PC-3 (cell line): ENCODE data around the gene ACSS2. TPM values are rescaled to one million over a fixed set of nuclear protein-coding genes. Genes with fewer than 3 reads are reported as not detected.

Experiments used
- ATAC-seq: fragments of 200-7000 bp; cut with Tn5 transposase; 2 replicates; pipeline ENCODE4 v1.9.1; 2020; ENCODE audit warnings: mild to moderate bottlenecking, moderate library complexity
- BruUV-seq: library from RNA; stranded (reverse); fragments of 400-500 nt; replicated peaks from 2 replicates; lab custom pipeline; 2021; lab: Mats Ljungman, UMichigan
- CTCF ChIA-PET: fragments of 300-600 bp; sonication (Branson Sonifier 250); formaldehyde crosslinking; loops from one replicate; lab custom pipeline; 2022; ENCODE audit warnings: antibody characterized with exemption; lab: Charles Lee
- POLR2A ChIA-PET: fragments of 300-600 bp; sonication (Branson Sonifier 250); formaldehyde crosslinking; loops from one replicate; lab custom pipeline; 2022; ENCODE audit warnings: antibody characterized with exemption; ENCODE audit not compliant: unreplicated experiment; lab: Charles Lee
- DNase-seq: peaks from one replicate; pipeline ENCODE4 v3.0.0-alpha.2; 2015
- H2AFZ ChIP-seq: fragments of 300-600 bp; sonication (generic); 2 replicates; pipeline ENCODE4 v1.6.0; 2016; ENCODE audit warnings: antibody characterized with exemption, low read length
- H3F3A ChIP-seq: fragments of 300-600 bp; sonication (generic); one replicate; pipeline ENCODE4 v1.6.0; 2017; ENCODE audit warnings: antibody characterized with exemption, low read length, control low read depth, mild to moderate bottlenecking; ENCODE audit not compliant: unreplicated experiment
- H3K27ac ChIP-seq: fragments of 300-600 bp; sonication (generic); 2 replicates; pipeline ENCODE4 v1.5.1; 2016; ENCODE audit warnings: mild to moderate bottlenecking, low read length
- H3K27me3 ChIP-seq: fragments of 300-600 bp; sonication (generic); 2 replicates; pipeline ENCODE4 v1.6.1; 2016; ENCODE audit warnings: low read length, mixed read lengths
- H3K36me3 ChIP-seq: fragments of 300-600 bp; sonication (generic); 2 replicates; pipeline ENCODE4 v1.6.1; 2016; ENCODE audit warnings: low read depth, mixed run types, low read length, mixed read lengths
- H3K4me1 ChIP-seq: fragments of 300-600 bp; sonication (generic); 2 replicates; pipeline ENCODE4 v1.5.1; 2016; ENCODE audit warnings: low read length; ENCODE audit not compliant: insufficient read depth
- H3K4me2 ChIP-seq: fragments of 300-600 bp; sonication (generic); 2 replicates; pipeline ENCODE4 v1.6.0; 2016; ENCODE audit warnings: low read length
- H3K4me3 ChIP-seq: fragments of 300-600 bp; sonication (generic); 2 replicates; pipeline ENCODE4 v1.5.1; 2016; ENCODE audit warnings: mild to moderate bottlenecking, low read length, mixed read lengths
- H3K79me2 ChIP-seq: fragments of 300-600 bp; sonication (generic); 2 replicates; pipeline ENCODE4 v1.6.1; 2017; ENCODE audit warnings: low read length, mixed read lengths
- H3K9ac ChIP-seq: fragments of 300-600 bp; sonication (generic); 2 replicates; pipeline ENCODE4 v1.6.0; 2016; ENCODE audit warnings: mild to moderate bottlenecking, low read length
- H3K9me2 ChIP-seq: fragments of 300-600 bp; sonication (generic); replicated peaks from 2 replicates; pipeline ENCODE4 v1.6.1; 2016; ENCODE audit warnings: mixed run types, low read length, mixed read lengths
- H3K9me3 ChIP-seq: fragments of 300-600 bp; sonication (generic); 2 replicates; pipeline ENCODE4 v1.6.1; 2016; ENCODE audit warnings: low read length, mixed read lengths
- H4K20me1 ChIP-seq: fragments of 300-600 bp; sonication (generic); 2 replicates; pipeline ENCODE4 v1.6.1; 2016; ENCODE audit warnings: low read length, mixed read lengths
- EZH2 ChIP-seq: fragments of 300-600 bp; sonication (generic); IDR thresholded peaks from one replicate; pipeline ENCODE4 v1.6.1; 2017; ENCODE audit warnings: antibody characterized with exemption, mild to moderate bottlenecking, low read length; ENCODE audit not compliant: unreplicated experiment
- EZH2phosphoT487 ChIP-seq: fragments of 300-600 bp; sonication (generic); IDR thresholded peaks from 2 replicates; pipeline ENCODE4 v1.6.1; 2018; ENCODE audit warnings: mild to moderate bottlenecking, antibody characterized with exemption, low read length, borderline replicate concordance
- intact Hi-C: fragments of 100-400 bp; cut with micrococcal nuclease; formaldehyde crosslinking; loops from 2 replicates; pipeline ENCODE4 v1.9.0; 2023
- total RNA-seq: library from RNA; depleted of rRNA; stranded (reverse); fragments of >200 nt; gene quantifications from 2 replicates; pipeline ENCODE4 v1.2.3, GENCODE V29; 2014
- TF ChIP-seq, protein P1 (sequence below): fragments of 300-600 bp; sonication (generic); conservative IDR thresholded peaks from 2 replicates; pipeline ENCODE4 v1.5.1; 2017; ENCODE audit warnings: antibody characterized with exemption, low read depth, mild to moderate bottlenecking, low read length

Gene ACSS2
- total RNA-seq, 1 experiment from 2014 or later = 78.9 TPM

DNA sequence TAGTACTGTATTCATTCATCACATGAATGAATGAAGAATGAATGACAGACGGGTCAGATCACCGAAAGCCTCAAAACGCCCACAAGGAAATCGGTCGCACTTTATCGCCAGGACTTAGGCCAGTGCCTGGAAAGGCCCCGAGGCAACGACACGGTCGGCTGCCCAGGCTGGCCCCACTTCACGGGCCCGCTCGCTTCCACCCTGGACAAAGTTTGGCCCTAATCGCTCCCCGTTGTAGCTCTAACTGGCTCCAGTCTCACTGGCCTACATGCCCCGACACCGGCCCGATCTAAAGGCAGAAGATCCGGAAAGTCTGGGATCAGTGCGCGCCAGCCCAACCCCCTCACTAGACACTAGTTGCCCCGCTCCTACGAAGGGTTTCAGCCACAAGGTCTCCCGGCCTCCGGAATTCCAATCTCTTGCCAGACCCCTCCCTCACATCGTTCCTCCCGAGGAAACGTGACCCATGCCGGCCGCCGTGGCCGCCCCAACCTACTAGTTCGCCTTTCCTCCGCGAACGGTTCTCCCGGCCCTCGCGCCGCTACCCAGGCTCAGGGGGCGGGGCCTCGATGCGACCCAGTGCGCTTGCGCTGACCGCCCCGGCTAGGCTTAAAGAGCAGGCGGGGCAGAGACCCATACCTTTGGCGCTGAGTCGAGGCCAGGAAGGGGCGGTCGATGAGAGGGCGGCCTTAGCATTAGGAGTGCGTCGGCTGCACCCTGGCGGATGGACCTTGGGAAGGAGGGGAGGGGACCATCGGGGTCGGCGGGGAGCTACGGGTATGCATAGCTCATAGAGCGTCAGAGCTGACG, 79.0 kb downstream of the ACSS2 start, which contains the start of the genes GSS and MYH7B:
Gene GSS (minus strand): TSS at position 576 of the 810 bp plus-strand sequence. CDS start 3,954 bp downstream, outside the sequence.
Gene MYH7B (plus strand): TSS at position 638 of the 810 bp plus-strand sequence. CDS start 22,138 bp downstream, outside the sequence.
- H3K9me2 ChIP-seq = no peaks in the 10 kb centered on the region
- peak; percentile 98 for DNase-seq
- no peaks in the 10 kb centered on the region for H3K27me3 ChIP-seq
- BruUV-seq = TSS peak; percentile 87
- H4K20me1 ChIP-seq = no peaks in the 10 kb centered on the region
- H3K79me2 ChIP-seq = peaks cover 22% of the 10 kb centered on the region
- peak within 1 kb of the TSS; percentile 89 for H3K9ac ChIP-seq
- H3F3A ChIP-seq = no peaks in the 10 kb centered on the region
- ChIA-PET CTCF (interaction anchor here (0.5 to 1.5 kb wide), 7 partner anchors 16 to 308 kb away, joined by 3 to 30 read pairs (median 7); partner anchors contain the start of genes ACSS2 and GGT7), POLR2A (interaction anchor here (0.6 to 1.0 kb wide), 4 partner anchors 12 to 920 kb away, joined by 3 to 5 read pairs (median 4); no protein-coding TSS in a partner anchor)
- peak within 1 kb of the TSS; percentile 67 for H3K27ac ChIP-seq
- peak within 1 kb of the TSS; percentile 80 for H2AFZ ChIP-seq
- ATAC-seq = peak; percentile 94
- H3K36me3 ChIP-seq = no peaks in the 10 kb centered on the region
- peak within 1 kb of the TSS; percentile 90 for H3K4me2 ChIP-seq
- H3K4me3 ChIP-seq = peak within 1 kb of the TSS; percentile 76
- intact Hi-C loops = loop anchor here (1.0 to 2.0 kb wide), 2 partner anchors 49 to 81 kb away; no protein-coding TSS in a partner anchor
- TF ChIP-seq, protein P1, sequence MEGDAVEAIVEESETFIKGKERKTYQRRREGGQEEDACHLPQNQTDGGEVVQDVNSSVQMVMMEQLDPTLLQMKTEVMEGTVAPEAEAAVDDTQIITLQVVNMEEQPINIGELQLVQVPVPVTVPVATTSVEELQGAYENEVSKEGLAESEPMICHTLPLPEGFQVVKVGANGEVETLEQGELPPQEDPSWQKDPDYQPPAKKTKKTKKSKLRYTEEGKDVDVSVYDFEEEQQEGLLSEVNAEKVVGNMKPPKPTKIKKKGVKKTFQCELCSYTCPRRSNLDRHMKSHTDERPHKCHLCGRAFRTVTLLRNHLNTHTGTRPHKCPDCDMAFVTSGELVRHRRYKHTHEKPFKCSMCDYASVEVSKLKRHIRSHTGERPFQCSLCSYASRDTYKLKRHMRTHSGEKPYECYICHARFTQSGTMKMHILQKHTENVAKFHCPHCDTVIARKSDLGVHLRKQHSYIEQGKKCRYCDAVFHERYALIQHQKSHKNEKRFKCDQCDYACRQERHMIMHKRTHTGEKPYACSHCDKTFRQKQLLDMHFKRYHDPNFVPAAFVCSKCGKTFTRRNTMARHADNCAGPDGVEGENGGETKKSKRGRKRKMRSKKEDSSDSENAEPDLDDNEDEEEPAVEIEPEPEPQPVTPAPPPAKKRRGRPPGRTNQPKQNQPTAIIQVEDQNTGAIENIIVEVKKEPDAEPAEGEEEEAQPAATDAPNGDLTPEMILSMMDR = peak; percentile 79
- no peak for TF ChIP-seq EZH2
- H3K9me3 ChIP-seq = no peaks in the 10 kb centered on the region
- H3K4me1 ChIP-seq = peaks cover 17% of the 10 kb centered on the region

DNA sequence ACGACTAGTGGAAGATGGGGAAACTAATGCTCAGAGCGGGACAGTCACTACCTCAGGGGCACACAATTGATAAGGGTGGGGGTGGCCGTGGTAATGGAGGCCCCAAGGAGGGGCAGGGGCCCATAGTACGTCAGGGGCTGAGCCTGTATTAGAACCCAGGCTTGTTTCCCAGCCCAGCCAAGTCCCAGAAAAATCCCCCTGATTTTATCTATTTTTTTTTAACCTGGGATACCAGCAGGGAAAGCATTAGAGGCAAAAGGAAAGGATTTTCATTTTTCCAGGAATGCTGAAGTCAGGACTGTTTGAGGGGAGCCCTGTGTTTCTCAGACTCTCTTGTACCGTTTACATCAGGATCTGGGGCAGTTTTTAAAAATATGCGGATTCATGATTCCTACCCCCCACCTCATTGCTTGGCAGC, 79.6 kb downstream of the ACSS2 start:
- ATAC-seq (no peak), DNase-seq (no peak)
- no peaks in the 10 kb centered on the region for H4K20me1 ChIP-seq
- H3K4me2 ChIP-seq = peak overlapping the region; percentile 90
- H2AFZ ChIP-seq = peak overlapping the region; percentile 80
- ChIA-PET CTCF (interaction anchor here (0.5 to 1.5 kb wide), 7 partner anchors 15 to 307 kb away, joined by 3 to 30 read pairs (median 7); partner anchors contain the start of genes ACSS2 and GGT7), POLR2A (interaction anchor here (0.6 to 1.0 kb wide), 3 partner anchors 81 to 919 kb away, joined by 4 to 5 read pairs (median 4); no protein-coding TSS in a partner anchor)
- no peaks in the 10 kb centered on the region for H3K36me3 ChIP-seq
- intact Hi-C loops = no loop called here
- H3K9ac ChIP-seq = peak overlapping the region; percentile 89
- TF ChIP-seq EZH2 (no peak), EZH2phosphoT487 (no peak)
- TF ChIP-seq, protein P1 = no peak
- H3K9me3 ChIP-seq = no peaks in the 10 kb centered on the region
- H3K4me3 ChIP-seq = peak overlapping the region; percentile 76
- no peaks in the 10 kb centered on the region for H3F3A ChIP-seq
- no peak overlapping the region for H3K27ac ChIP-seq
- no TSS peak for BruUV-seq
- peaks cover 17% of the 10 kb centered on the region for H3K4me1 ChIP-seq
- H3K27me3 ChIP-seq = no peaks in the 10 kb centered on the region
- no peaks in the 10 kb centered on the region for H3K9me2 ChIP-seq
- H3K79me2 ChIP-seq = peaks cover 22% of the 10 kb centered on the region
